Measurements from ENCODE around the gene AFM. TPM values are rescaled to one million over a fixed set of nuclear protein-coding genes. Genes with fewer than 3 reads are reported as not detected.

Gene AFM
- total RNA-seq, 1 donor from 2014 or later: not detected

Other genes starting within 250 kb of the AFM start
- gene ANKRD17, start 222.9 kb upstream of the AFM start, total RNA-seq: 55.1 to 72.5 TPM (median 56.4 TPM) in 3 replicates
- gene ALB, start 77.5 kb upstream of the AFM start, total RNA-seq: not detected in 3 replicates
- gene AFP, start 45.5 kb upstream of the AFM start, total RNA-seq: 1.3 TPM in 1 of 3 replicates, not detected in the others
- gene RASSF6, start 138.7 kb downstream of the AFM start, total RNA-seq: not detected in 3 replicates

Data from chondrocyte (in vitro differentiated cells).